Tibial nerve (tissue), 4 donors: Measurements from ENCODE around the gene DUSP1. TPM values are rescaled to one million over a fixed set of nuclear protein-coding genes. Genes with fewer than 3 reads are reported as not detected.

ENCODE experiments used
- DNase-seq, 2 donors: peaks; one replicate each; pipeline ENCODE4 v3.0.0-alpha.2; 2019; ENCODE audit warnings: low spot score in 2 of 2
- H3K27ac ChIP-seq, 4 donors: fragments of 200-600 bp; sonication (generic) in 3 of 4; one replicate each; pipeline ENCODE4 v1.5.1; 2017 to 2019; ENCODE audit warnings: mild to moderate bottlenecking in 1 of 4
- H3K27me3 ChIP-seq, 2 donors: fragments of 200-600 bp; sonication (generic) in 1 of 2; one replicate each; pipeline versions ENCODE4 v1.5.1 to v1.6.0; 2017 to 2019
- H3K36me3 ChIP-seq, 3 donors: fragments of 200-600 bp; sonication (generic); one replicate each; pipeline ENCODE4 v1.5.1; 2018 to 2019
- H3K4me1 ChIP-seq, 4 donors: fragments of 200-600 bp; sonication (generic) in 3 of 4; one replicate each; pipeline ENCODE4 v1.5.1; 2017 to 2019
- H3K4me3 ChIP-seq, 4 donors: fragments of 200-600 bp; sonication (generic) in 3 of 4; one replicate each; pipeline ENCODE4 v1.5.1; 2017 to 2019; ENCODE audit warnings: mild to moderate bottlenecking in 1 of 4, moderate library complexity in 1 of 4
- H3K9me3 ChIP-seq, 4 donors: fragments of 200-600 bp; sonication (generic) in 3 of 4; one replicate each; pipeline ENCODE4 v1.5.1; 2017 to 2019
- CTCF ChIP-seq, 5 experiments: fragments of 200-600 bp in 3 of 5; fragments of 450-650 bp in 2 of 5; sonication (generic) in 3 of 5; IDR thresholded peaks; one replicate each; pipeline ENCODE4 v1.5.1; 2016 to 2019; ENCODE audit warnings: antibody characterized with exemption in 5 of 5, mild to moderate bottlenecking in 3 of 5, moderate library complexity in 2 of 5
- EP300 ChIP-seq, 2 donors: sonication (generic); formaldehyde crosslinking; IDR thresholded peaks; one replicate each; pipeline ENCODE4 v1.6.1; 2017; ENCODE audit warnings: antibody characterized with exemption in 2 of 2, mild to moderate bottlenecking in 1 of 2
- POLR2A ChIP-seq, 2 donors: fragments of 450-650 bp; IDR thresholded peaks; one replicate each; pipeline ENCODE4 v1.6.1; 2017; ENCODE audit warnings: antibody characterized with exemption in 2 of 2, mild to moderate bottlenecking in 2 of 2, moderate library complexity in 2 of 2
- WGBS, 2 donors: methylation state at CpG; one replicate each; pipeline ENCODE4 v1.1.5; 2018; 5-methylcytosine and 5-hydroxymethylcytosine counted together
- total RNA-seq, 4 donors: library from RNA; depleted of rRNA; stranded (reverse); fragments of >200 nt; gene quantifications; one replicate each; pipeline ENCODE4 v1.1.0, GENCODE V29; 2016

DUSP1 gene
- total RNA-seq, 4 donors from 2014 or later = 1,787 to 2,412 (median 1,885) TPM

- Histone ChIP-seq H3K27ac (peak overlapping the region in 3 of 4 donors; percentile 71 to 89 (median 78)), H3K27me3 (no peaks in the 10 kb centered on the region), H3K36me3 (no peaks in the 10 kb centered on the region), H3K4me3 (no peak overlapping the region), H3K9me3 (no peaks in the 10 kb centered on the region), H3K4me1 (peaks cover 0 to 59% (median 31%) of the 10 kb centered on the region in 4 donors)
- 73 to 84% methylated on average over 5 of the region's 5 CpGs for WGBS, 2 donors
- DNase-seq = no peak
- no peak for TF ChIP-seq EP300 (IDR thresholded peaks at IDR 0.05)
- TF ChIP-seq POLR2A (IDR thresholded peaks at IDR 0.05) = no peak
- TF ChIP-seq CTCF (IDR thresholded peaks at IDR 0.05) = no peak
Measured at GRCh38 chr5:172797771-172798191, 26.8 kb upstream of the DUSP1 start.

GRCh38 chr5:172796306-172796705 is 25.3 kb upstream of the DUSP1 start:
- 85 to 98% methylated on average over 6 of the region's 6 CpGs for WGBS, 2 donors
- Histone ChIP-seq H3K36me3 (no peaks in the 10 kb centered on the region), H3K9me3 (no peaks in the 10 kb centered on the region), H3K27ac (peak overlapping the region; percentile 71 to 89 (median 76)), H3K4me3 (no peak overlapping the region), H3K4me1 (peaks cover 0 to 61% (median 32%) of the 10 kb centered on the region in 4 donors), H3K27me3 (no peaks in the 10 kb centered on the region)
- no peak for TF ChIP-seq CTCF (IDR thresholded peaks at IDR 0.05)
- TF ChIP-seq POLR2A (IDR thresholded peaks at IDR 0.05) = no peak
- no peak for DNase-seq

DNA sequence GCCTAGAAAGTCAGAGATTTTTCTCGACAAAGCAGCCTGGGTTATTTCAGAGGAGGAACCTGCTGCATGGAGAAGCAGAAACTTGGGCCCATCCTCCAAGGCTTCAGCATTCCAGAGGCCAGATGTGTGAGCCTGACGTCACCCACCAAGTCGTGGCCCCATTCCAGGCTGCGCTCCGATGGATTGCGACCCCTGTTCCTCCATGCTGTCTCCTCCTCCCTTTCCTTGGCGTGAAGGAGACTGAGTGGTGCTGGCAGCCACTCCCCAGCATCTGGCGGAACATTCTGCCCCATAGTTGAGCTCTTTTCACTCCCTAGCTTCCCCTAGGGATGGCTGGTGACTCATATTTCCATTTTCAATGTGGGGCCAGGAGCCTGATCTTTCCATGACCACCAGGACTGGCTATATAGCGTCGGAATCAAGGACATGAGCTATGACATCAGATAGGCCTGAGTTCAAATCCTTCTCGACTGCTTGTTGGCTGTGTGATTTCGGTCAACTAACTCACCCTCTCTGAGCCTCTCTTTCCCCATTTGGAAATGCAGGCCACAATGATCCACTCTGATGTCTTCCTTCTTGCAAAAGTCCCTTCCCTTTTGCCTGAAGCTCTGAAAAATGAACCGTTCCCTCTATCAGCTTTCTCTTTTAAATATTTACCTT is 24.5 kb upstream of the DUSP1 start:
- DNase-seq = peak; percentile 93 to 95
- H3K27ac ChIP-seq = peak overlapping the region; percentile 71 to 89 (median 76)
- H3K27me3 ChIP-seq = no peaks in the 10 kb centered on the region
- no peaks in the 10 kb centered on the region for H3K36me3 ChIP-seq
- no peak overlapping the region for H3K4me3 ChIP-seq
- H3K9me3 ChIP-seq = no peaks in the 10 kb centered on the region
- TF ChIP-seq POLR2A (IDR thresholded peaks at IDR 0.05) (peak in 1 of 2 donors; percentile 33), EP300 (IDR thresholded peaks at IDR 0.05) (peak; percentile 97 to 99), CTCF (IDR thresholded peaks at IDR 0.05) (peak in 2 of 5 experiments; percentile 53 to 59)
- H3K4me1 ChIP-seq = peaks cover 0 to 68% (median 33%) of the 10 kb centered on the region in 4 donors
- 19 to 20% methylated on average over 11 to 13 of the region's 13 CpGs for WGBS, 2 donors

GRCh38 chr5:172793577-172794488 is 22.8 kb upstream of the DUSP1 start:
- 57 to 66% methylated on average over 17 of the region's 17 CpGs for WGBS, 2 donors
- Histone ChIP-seq H3K4me1 (peaks cover 0 to 76% (median 46%) of the 10 kb centered on the region in 4 donors), H3K9me3 (no peaks in the 10 kb centered on the region), H3K36me3 (no peaks in the 10 kb centered on the region), H3K27me3 (no peaks in the 10 kb centered on the region), H3K4me3 (no peak overlapping the region), H3K27ac (peak overlapping the region; percentile 71 to 89 (median 76))
- TF ChIP-seq EP300 (IDR thresholded peaks at IDR 0.05) (peak in 1 of 2 donors; percentile 6), POLR2A (IDR thresholded peaks at IDR 0.05) (no peak)
- DNase-seq = no peak

GRCh38 chr5:172792701-172793570 is 21.9 kb upstream of the DUSP1 start:
- DNase-seq = peak in 1 of 2 donors; percentile 2
- no peaks in the 10 kb centered on the region for H3K27me3 ChIP-seq
- peak overlapping the region in 3 of 4 donors; percentile 71 to 89 (median 89) for H3K27ac ChIP-seq
- peaks cover 0 to 78% (median 52%) of the 10 kb centered on the region in 4 donors for H3K4me1 ChIP-seq
- TF ChIP-seq POLR2A (IDR thresholded peaks at IDR 0.05) = no peak
- TF ChIP-seq EP300 (IDR thresholded peaks at IDR 0.05) = no peak
- no peak for TF ChIP-seq CTCF (IDR thresholded peaks at IDR 0.05)
- no peaks in the 10 kb centered on the region for H3K36me3 ChIP-seq
- WGBS, 2 donors = 70 to 73% methylated on average over 13 of the region's 13 CpGs
- H3K9me3 ChIP-seq = no peaks in the 10 kb centered on the region
- no peak overlapping the region for H3K4me3 ChIP-seq
